A549 (cell line): ENCODE results near the gene ARL11. TPM values are rescaled to one million over a fixed set of nuclear protein-coding genes. Genes with fewer than 3 reads are reported as not detected.

Source experiments
- ATAC-seq, 2 experiments: fragments of 200-7000 bp in 1 of 2; fragments of >200 bp in 1 of 2; cut with Nextera tagmentation in 1 of 2; cut with Tn5 transposase in 1 of 2; 3 replicates each; pipeline versions ENCODE4 v1.8.0 to v1.9.1; 2018 to 2020; ENCODE audit warnings: mild to moderate bottlenecking in 1 of 2, moderate library complexity in 1 of 2
- CTCF ChIA-PET: fragments of 300-600 bp; sonication (Branson Sonifier 250); formaldehyde crosslinking; extraction: SDS; loops from one replicate; lab custom pipeline; 2021; ENCODE audit warnings: antibody characterized with exemption, inconsistent platforms; lab: Yijun Ruan, JAX
- POLR2A ChIA-PET: fragments of 350-600 bp; formaldehyde crosslinking; extraction: SDS; loops from one replicate; lab custom pipeline; 2021; ENCODE audit warnings: antibody characterized with exemption, inconsistent platforms; lab: Yijun Ruan, JAX
- DNase-seq, 2 experiments: peaks; one replicate each; pipeline versions ENCODE4 v3.0.0 to v3.0.0-alpha.2; 2011 to 2016; ENCODE audit warnings: low read depth in 1 of 2, low spot score in 1 of 2
- FAIRE-seq: peaks from 2 replicates; lab custom pipeline; 2011; peaks lifted over from hg19 to GRCh38; lab: Jason Lieb, UNC
- H3K27ac ChIP-seq, 2 experiments: fragments of >200 bp; sonication (Bioruptor Twin); formaldehyde crosslinking; 3 replicates each; pipeline ENCODE4 v1.5.1; 2016 to 2017
- H3K4me1 ChIP-seq: fragments of >200 bp; sonication (Bioruptor Twin); formaldehyde crosslinking; 3 replicates; pipeline ENCODE4 v1.6.1; 2016
- H3K4me2 ChIP-seq: fragments of >200 bp; sonication (Bioruptor Twin); formaldehyde crosslinking; 3 replicates; pipeline ENCODE4 v1.6.1; 2016
- H3K4me3 ChIP-seq: fragments of >200 bp; sonication (Bioruptor Twin); formaldehyde crosslinking; 3 replicates; pipeline ENCODE4 v1.5.1; 2016
- H3K9me3 ChIP-seq: fragments of >200 bp; sonication (Bioruptor Twin); formaldehyde crosslinking; 3 replicates; pipeline ENCODE4 v1.6.1; 2016
- ATOH8 ChIP-seq: fragments of 250-450 bp; sonication (Bioruptor Pico); IDR thresholded peaks from 2 replicates; pipeline ENCODE4 v1.5.0; 2020; ENCODE audit warnings: low read depth, mild to moderate bottlenecking, moderate library complexity
- CTCF ChIP-seq: fragments of >200 bp; sonication (Bioruptor Twin); formaldehyde crosslinking; IDR thresholded peaks from 3 replicates; pipeline ENCODE4 v1.5.1; 2016
- GATA3 ChIP-seq: IDR thresholded peaks from 2 replicates; pipeline ENCODE4 v1.6.1; 2012; ENCODE audit warnings: borderline replicate concordance
- HES2 ChIP-seq: fragments of >200 bp; sonication (Bioruptor Twin); formaldehyde crosslinking; IDR thresholded peaks from 2 replicates; pipeline ENCODE4 v1.6.1; 2016
- HMGXB4 ChIP-seq: fragments of 250-450 bp; sonication (Bioruptor Pico); IDR thresholded peaks from 2 replicates; pipeline ENCODE4 v1.5.0; 2021; ENCODE audit warnings: mild to moderate bottlenecking, moderate library complexity, borderline replicate concordance
- HOXA7 ChIP-seq: fragments of 250-450 bp; sonication (Bioruptor Pico); IDR thresholded peaks from 2 replicates; pipeline ENCODE4 v1.5.0; 2020; ENCODE audit warnings: mild to moderate bottlenecking, moderate library complexity
- HOXB5 ChIP-seq: fragments of 250-450 bp; sonication (Bioruptor Pico); IDR thresholded peaks from 2 replicates; pipeline ENCODE4 v1.5.0; 2020; ENCODE audit warnings: mild to moderate bottlenecking, moderate library complexity
- JUN ChIP-seq, 2 experiments: fragments of >200 bp; sonication (Bioruptor Twin); formaldehyde crosslinking; IDR thresholded peaks; 2 replicates in 1 of 2; 3 replicates in 1 of 2; pipeline ENCODE4 v1.6.1; 2016 to 2017
- KDM5A ChIP-seq: fragments of 200-600 bp; sonication (generic); IDR thresholded peaks from 2 replicates; pipeline ENCODE4 v1.6.1; 2016; ENCODE audit warnings: antibody characterized with exemption, mild to moderate bottlenecking
- MAFK ChIP-seq: fragments of 450-650 bp; IDR thresholded peaks from 2 replicates; pipeline ENCODE4 v1.6.1; 2014; ENCODE audit not compliant: partially characterized antibody
- NPAS2 ChIP-seq: fragments of 250-450 bp; sonication (Bioruptor Pico); IDR thresholded peaks from 2 replicates; pipeline ENCODE4 v1.8.0; 2022; ENCODE audit warnings: mild to moderate bottlenecking, moderate library complexity, borderline replicate concordance
- PBX3 ChIP-seq: IDR thresholded peaks from 2 replicates; pipeline ENCODE4 v1.6.1; 2012
- PHF8 ChIP-seq: fragments of 200-600 bp; sonication (generic); IDR thresholded peaks from 2 replicates; pipeline ENCODE4 v1.6.1; 2016; ENCODE audit warnings: low read depth, mild to moderate bottlenecking, antibody characterized with exemption, moderate library complexity, borderline replicate concordance
- RAD21 ChIP-seq, 2 experiments: fragments of >200 bp in 1 of 2; sonication (Bioruptor Twin) in 1 of 2; formaldehyde crosslinking in 1 of 2; IDR thresholded peaks in 1 of 2; conservative IDR thresholded peaks in 1 of 2; 2 replicates in 1 of 2; 3 replicates in 1 of 2; pipeline ENCODE4 v1.6.1; 2012 to 2018; ENCODE audit warnings: inconsistent platforms in 1 of 2
- REST ChIP-seq: fragments of 200-600 bp; sonication (generic); IDR thresholded peaks from 2 replicates; pipeline ENCODE4 v1.6.1; 2016; ENCODE audit warnings: antibody characterized with exemption, mild to moderate bottlenecking, moderate library complexity
- RNF2 ChIP-seq: fragments of 200-600 bp; sonication (generic); IDR thresholded peaks from 2 replicates; pipeline ENCODE4 v1.6.1; 2016; ENCODE audit warnings: low read depth, mild to moderate bottlenecking, antibody characterized with exemption, moderate library complexity, borderline replicate concordance
- SMC3 ChIP-seq: fragments of >200 bp; sonication (Bioruptor Twin); formaldehyde crosslinking; IDR thresholded peaks from 3 replicates; pipeline ENCODE4 v1.6.1; 2018; ENCODE audit warnings: inconsistent platforms
- TFCP2L1 ChIP-seq: fragments of 250-450 bp; sonication (Bioruptor Pico); IDR thresholded peaks from 2 replicates; pipeline ENCODE4 v1.5.0; 2021; ENCODE audit warnings: mild to moderate bottlenecking
- WGBS: methylation state at CpG from one replicate; pipeline ENCODE4 v1.1.6; 2017; ENCODE audit errors: missing lambda C conversion rate; 5-methylcytosine and 5-hydroxymethylcytosine counted together
- polyA plus RNA-seq, 4 experiments: library from polyadenylated mRNA; depleted of rRNA in 3 of 4; stranded (reverse); fragments of >200 nt; fragmentation: RNase III in 1 of 4; extraction: RNeasy Plus Mini Kit Qiagen cat#74134 plus additional on column Dnase treatment in 1 of 4; gene quantifications; 2 replicates in 3 of 4; 3 replicates in 1 of 4; pipeline ENCODE4 v1.2.3, GENCODE V29; 2011 to 2017

Gene ARL11
- polyA plus RNA-seq, 2 of the 4 experiments (the other 2 are of a cell fraction): not detected

- no peak for TF ChIP-seq HES2
- TF ChIP-seq GATA3: no peak
- TF ChIP-seq RAD21 (conservative IDR thresholded peaks at IDR 0.05 in 1 of 2, IDR thresholded peaks at IDR 0.05 in 1 of 2): peak; percentile 25 to 42; a peak in 1 of 5 replicates
- TF ChIP-seq ATOH8 (CRISPR knock-in tag): no peak
- no peak for TF ChIP-seq PHF8
- TF ChIP-seq REST: no peak
Measured at GRCh38 chr13:49652355-49653305, 24.3 kb downstream of the ARL11 start (continued).

- CTCF ChIA-PET: interaction anchor here (1.0 kb wide), 1 partner anchor 1416 kb away, joined by 3 read pairs; no protein-coding TSS in a partner anchor
- no peak for DNase-seq
- Histone ChIP-seq H3K9me3 (no peaks in the 10 kb centered on the region), H3K4me2 (no peak overlapping the region), H3K27ac (no peak overlapping the region)
- no peak for ATAC-seq
- no peak for TF ChIP-seq HOXA7
- TF ChIP-seq PBX3: no peak
- no peak for TF ChIP-seq SMC3
- TF ChIP-seq HOXB5 (CRISPR knock-in tag): no peak
- TF ChIP-seq RNF2: no peak
- TF ChIP-seq JUN (IDR thresholded peaks at IDR 0.05): no peak
- TF ChIP-seq PHF8: no peak
- TF ChIP-seq, all 56 proteins: peak for 0
- POLR2A ChIA-PET: no interaction called here
- FAIRE-seq: no peak
- peaks cover 8% of the 10 kb centered on the region; the same call in 1 of the 3 replicates for H3K4me1 ChIP-seq
- H3K4me3 ChIP-seq: no peak overlapping the region
Measured at GRCh38 chr13:49653478-49653877, 25.2 kb downstream of the ARL11 start.

GRCh38 chr13:49654011-49654410 is 25.7 kb downstream of the ARL11 start:
- no peak for FAIRE-seq
- no peak overlapping the region for H3K27ac ChIP-seq

More at GRCh38 chr13:49654011-49654410, 25.7 kb downstream of the ARL11 start:
- ATAC-seq (no peak), DNase-seq (no peak)
- no peaks in the 10 kb centered on the region for H3K9me3 ChIP-seq
- TF ChIP-seq MAFK (no peak), KDM5A (no peak), NPAS2 (CRISPR knock-in tag) (no peak), CTCF (no peak), JUN (IDR thresholded peaks at IDR 0.05) (no peak), HMGXB4 (CRISPR knock-in tag) (no peak), TFCP2L1 (CRISPR knock-in tag) (no peak)
- peaks cover 8% of the 10 kb centered on the region; the same call in 1 of the 3 replicates for H3K4me1 ChIP-seq
- CTCF ChIA-PET: interaction anchor here (1.0 kb wide), 1 partner anchor 1416 kb away, joined by 3 read pairs; no protein-coding TSS in a partner anchor
- no peak overlapping the region for H3K4me3 ChIP-seq
- POLR2A ChIA-PET: no interaction called here
- 89% methylated on average over 3 of the region's 3 CpGs for WGBS
- no peak overlapping the region for H3K4me2 ChIP-seq
